NCI-H446 treated with DMSO at 0.1 percent for 48 hours (cell line): ENCODE data around the gene PSKH1.

Experiments
- DNase-seq: peaks from one replicate; lab custom pipeline; 2025; lab: John Stamatoyannopoulos, UW

Gene PSKH1

GRCh38 chr16:67865318-67865717 lies 27.7 kb upstream of the PSKH1 start:
- DNase-seq = no peak

DNA sequence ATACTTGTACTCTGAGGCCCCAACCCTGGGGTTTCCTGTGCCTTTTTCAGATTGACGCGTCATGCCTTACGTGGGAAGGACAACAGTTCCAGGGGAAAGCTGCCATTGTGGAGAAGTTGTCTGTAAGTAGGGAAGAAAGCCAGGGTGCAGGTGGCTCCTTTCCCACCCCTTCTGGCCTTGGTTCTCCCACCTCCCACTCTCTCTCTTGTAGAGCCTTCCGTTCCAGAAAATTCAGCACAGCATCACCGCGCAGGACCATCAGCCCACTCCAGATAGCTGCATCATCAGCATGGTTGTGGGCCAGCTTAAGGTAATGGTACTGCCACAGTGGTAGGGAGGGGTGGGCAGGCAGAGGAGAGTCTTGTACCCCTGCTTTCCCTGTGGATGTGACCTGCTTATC lies 24.8 kb upstream of the PSKH1 start:
- no peak for DNase-seq

GRCh38 chr16:67869653-67870052 lies 23.4 kb upstream of the PSKH1 start:
- no peak for DNase-seq

- DNase-seq = no peak
These were observed 21.8 kb upstream of the PSKH1 start for GRCh38 chr16:67871256-67871655.

GRCh38 chr16:67872131-67872630 lies 20.9 kb upstream of the PSKH1 start:
- no peak for DNase-seq

GRCh38 chr16:67872631-67873434 lies 20.2 kb upstream of the PSKH1 start, which contains the start of gene EDC4:
Gene EDC4 (plus strand): TSS chr16:67873052. CDS start chr16:67873262, 210 bp downstream.
- DNase-seq = peak; percentile 14

DNA sequence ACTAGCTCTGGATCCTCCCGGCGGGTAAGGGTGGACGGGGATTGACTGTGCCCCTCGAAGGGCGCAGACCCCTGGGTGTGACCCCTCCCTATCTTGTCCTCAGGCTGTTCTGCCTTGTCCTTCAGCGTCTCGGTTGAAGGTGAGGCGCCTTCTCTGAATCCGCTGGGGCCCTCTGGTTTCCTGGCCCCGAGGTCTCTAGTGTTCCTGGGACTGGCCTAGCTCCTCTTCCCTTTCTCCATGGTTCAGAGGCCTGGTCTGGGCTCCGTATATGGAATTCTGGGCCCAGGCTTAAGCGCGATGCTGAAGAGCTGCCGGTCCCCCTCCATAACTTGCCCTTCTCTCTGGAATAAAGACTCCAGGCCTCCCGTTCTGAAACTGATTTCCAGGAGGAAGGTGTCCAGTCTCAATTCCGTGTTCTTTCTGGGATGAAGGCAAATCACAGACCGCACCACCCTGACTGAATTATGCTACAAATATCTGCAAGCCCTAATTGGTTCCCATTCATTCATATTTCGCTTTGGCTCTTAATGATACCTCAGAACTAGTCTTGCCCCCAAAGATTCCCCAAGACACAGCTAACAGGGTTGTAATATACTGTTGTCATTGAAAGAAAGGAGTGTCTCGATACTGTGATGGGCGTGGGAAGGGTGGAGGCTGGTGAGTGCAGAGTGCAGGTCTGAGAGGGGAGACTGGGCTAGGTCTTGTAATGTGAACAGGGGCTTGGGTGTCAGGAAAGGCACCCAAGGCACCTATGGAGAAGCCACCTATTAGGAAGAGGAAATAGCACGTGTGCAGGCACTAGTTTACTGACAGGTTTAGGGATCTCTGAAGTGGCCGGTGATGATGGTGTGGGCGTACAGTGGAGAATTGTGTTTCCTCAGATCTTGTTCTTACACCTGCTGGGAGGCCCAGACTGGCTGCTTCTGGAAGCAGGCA lies 19.4 kb upstream of the PSKH1 start:
- no peak for DNase-seq

- no peak for DNase-seq
These were observed 18.7 kb upstream of the PSKH1 start for GRCh38 chr16:67874372-67874771.

DNA sequence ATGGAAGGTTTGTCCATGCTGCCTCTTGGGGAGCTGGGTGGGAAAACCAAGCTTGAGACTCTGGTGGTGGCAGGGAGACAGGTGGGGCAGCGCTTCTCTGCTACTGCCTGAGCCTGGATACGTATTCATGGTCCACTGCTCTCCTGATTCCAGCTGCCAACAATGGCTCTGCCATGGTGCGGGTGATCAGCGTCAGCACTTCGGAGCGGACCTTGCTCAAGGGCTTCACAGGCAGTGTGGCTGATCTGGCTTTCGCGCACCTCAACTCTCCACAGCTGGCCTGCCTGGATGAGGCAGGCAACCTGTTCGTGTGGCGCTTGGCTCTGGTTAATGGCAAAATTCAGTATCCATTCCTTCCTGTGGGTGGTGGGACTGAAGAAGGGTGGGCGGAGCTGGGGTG lies 16.0 kb upstream of the PSKH1 start:
- no peak for DNase-seq

GRCh38 chr16:67878232-67878631 lies 14.8 kb upstream of the PSKH1 start:
- no peak for DNase-seq

GRCh38 chr16:67878846-67879245 lies 14.2 kb upstream of the PSKH1 start:
- DNase-seq = no peak

DNA sequence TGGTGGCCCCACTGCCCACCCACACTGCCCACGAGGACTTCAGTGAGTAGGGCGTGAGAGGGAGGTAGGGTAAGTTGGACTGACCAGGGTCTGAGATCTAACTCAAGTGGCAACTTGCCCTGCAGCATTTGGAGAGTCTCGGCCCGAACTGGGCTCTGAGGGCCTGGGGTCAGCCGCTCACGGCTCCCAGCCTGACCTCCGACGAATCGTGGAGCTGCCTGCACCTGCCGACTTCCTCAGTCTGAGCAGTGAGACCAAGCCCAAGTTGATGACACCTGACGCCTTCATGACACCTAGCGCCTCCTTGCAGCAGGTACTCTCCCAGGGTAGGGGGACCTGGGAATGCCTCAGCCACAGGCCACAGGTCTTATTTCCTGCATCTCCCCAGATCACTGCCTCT lies 13.6 kb upstream of the PSKH1 start:
- no peak for DNase-seq

- DNase-seq = no peak
These were observed 13.1 kb upstream of the PSKH1 start for GRCh38 chr16:67879936-67880335.

DNA sequence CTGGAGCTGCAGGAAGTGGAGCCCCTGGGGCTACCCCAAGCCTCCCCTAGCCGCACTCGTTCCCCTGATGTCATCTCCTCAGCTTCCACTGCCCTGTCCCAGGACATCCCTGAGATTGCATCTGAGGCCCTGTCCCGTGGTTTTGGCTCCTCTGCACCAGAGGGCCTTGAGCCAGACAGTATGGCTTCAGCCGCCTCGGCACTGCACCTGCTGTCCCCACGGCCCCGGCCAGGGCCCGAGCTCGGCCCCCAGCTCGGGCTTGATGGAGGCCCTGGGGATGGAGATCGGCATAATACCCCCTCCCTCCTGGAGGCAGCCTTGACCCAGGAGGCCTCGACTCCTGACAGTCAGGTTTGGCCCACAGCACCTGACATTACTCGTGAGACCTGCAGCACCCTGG lies 12.5 kb upstream of the PSKH1 start:
- DNase-seq = no peak

DNA sequence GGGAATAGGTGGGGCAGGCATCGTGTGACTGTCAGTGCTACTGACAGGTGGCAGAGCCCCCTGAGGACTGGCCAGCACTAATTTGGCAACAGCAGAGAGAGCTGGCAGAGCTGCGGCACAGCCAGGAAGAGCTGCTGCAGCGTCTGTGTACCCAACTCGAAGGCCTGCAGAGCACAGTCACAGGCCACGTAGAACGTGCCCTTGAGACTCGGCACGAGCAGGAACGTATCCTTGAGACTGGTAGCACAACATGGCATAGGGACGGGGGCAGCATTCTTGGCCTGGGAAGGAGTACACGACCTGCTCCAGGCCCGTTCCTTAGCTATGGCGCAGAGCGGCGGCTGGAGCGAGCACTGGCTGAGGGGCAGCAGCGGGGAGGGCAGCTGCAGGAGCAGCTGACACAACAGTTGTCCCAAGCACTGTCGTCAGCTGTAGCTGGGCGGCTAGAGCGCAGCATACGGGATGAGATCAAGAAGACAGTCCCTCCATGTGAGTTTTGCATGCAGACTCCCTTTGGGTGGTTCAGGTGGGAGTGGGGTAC lies 11.4 kb upstream of the PSKH1 start:
- no peak for DNase-seq

DNA sequence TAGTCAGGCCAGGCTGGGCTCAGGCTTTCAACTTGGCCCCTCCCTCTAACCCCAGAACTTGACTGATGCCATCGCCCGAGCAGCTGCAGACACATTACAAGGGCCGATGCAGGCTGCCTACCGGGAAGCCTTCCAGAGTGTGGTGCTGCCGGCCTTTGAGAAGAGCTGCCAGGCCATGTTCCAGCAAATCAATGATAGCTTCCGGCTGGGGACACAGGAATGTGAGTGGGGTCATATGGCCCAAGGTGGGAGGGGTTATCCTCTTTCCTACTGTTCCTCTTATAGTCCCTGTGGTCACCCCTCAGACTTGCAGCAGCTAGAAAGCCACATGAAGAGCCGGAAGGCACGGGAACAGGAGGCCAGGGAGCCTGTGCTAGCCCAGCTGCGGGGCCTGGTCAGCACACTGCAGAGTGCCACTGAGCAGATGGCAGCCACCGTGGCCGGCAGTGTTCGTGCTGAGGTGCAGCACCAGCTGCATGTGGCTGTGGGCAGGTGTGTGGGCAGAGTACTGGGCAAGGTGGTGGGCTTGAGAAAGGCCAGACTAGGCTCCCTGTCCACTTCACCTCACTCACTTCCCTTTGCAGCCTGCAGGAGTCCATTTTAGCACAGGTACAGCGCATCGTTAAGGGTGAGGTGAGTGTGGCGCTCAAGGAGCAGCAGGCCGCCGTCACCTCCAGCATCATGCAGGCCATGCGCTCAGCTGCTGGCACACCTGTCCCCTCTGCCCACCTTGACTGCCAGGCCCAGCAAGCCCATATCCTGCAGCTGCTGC lies 10.5 kb upstream of the PSKH1 start:
- DNase-seq = no peak

DNA sequence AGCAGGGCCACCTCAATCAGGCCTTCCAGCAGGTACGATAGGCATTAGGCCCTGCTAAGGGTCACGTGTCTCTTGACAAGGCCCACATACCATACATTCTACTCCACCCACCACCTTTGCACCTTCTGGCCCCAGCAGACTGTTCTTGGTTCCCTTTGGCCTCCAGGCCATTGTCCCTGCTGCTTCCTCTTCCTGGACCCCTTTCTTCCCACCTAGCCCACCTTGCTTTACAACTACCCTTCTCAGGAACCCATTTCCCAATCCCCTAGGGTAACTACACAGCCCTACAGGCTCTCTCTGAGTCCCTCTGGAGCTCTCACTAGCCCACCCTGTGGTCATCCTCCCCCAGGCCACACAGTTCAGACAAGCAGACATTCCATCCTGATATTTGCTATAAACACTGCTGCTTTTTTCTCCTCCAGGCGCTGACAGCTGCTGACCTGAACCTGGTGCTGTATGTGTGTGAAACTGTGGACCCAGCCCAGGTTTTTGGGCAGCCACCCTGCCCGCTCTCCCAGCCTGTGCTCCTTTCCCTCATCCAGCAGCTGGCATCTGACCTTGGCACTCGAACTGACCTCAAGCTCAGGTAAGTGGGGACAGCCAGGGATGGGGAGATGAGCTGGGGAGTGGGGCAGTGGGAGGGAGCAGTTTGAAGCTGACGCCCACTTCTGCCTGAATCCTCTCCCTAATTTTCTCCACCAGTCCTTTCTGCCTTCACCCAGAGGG lies 9.7 kb upstream of the PSKH1 start:
- DNase-seq = no peak

DNA sequence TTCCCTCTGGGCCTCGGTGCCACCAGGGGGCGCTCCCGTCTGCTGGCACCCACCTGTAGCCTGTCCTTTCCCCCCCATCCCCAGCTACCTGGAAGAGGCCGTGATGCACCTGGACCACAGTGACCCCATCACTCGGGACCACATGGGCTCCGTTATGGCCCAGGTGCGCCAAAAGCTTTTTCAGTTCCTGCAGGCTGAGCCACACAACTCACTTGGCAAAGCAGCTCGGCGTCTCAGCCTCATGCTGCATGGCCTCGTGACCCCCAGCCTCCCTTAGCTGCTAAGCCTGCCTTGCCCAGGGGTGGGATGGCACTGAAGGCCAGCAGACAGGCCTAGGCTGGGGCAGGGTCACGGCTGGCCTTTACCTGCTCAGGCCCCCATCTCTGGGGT lies 9.2 kb upstream of the PSKH1 start:
- no peak for DNase-seq

DNA sequence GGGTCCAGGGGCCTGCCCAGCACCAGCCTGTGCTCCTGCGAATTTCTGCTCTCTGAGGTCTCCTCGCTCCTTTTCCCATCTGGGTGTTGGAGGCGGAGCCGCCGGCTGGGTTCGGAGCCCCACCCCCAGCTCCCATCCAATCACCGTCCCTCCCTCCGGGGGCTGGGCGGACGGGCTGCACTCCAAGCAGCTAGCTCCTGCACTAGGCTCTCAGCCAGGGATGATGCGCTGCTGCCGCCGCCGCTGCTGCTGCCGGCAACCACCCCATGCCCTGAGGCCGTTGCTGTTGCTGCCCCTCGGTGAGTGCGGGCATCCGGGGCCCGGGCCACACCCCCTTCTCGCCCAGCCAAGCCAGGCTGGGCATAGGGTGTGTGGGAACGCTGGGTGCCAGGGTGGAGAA lies 8.4 kb upstream of the PSKH1 start, which contains the start of gene NRN1L:
NRN1L (plus strand) TSS at position 202 of the 400 bp plus-strand sequence; CDS start at position 221, 19 bp downstream.
- DNase-seq = peak; percentile 59

- no peak for DNase-seq
These were observed 7.5 kb upstream of the PSKH1 start for GRCh38 chr16:67885545-67885944.

DNA sequence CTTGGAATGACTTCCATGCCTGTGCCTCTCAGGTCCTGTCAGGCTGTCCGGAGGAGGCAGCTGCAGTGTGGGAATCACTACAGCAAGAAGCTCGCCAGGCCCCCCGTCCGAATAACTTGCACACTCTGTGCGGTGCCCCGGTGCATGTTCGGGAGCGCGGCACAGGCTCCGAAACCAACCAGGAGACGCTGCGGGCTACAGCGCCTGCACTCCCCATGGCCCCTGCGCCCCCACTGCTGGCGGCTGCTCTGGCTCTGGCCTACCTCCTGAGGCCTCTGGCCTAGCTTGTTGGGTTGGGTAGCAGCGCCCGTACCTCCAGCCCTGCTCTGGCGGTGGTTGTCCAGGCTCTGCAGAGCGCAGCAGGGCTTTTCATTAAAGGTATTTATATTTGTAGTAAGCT lies 7.1 kb upstream of the PSKH1 start:
- DNase-seq = no peak
